GM23338 (cell line): ENCODE results near the gene DCST1. TPM values are rescaled to one million over a fixed set of nuclear protein-coding genes. Genes with fewer than 3 reads are reported as not detected.

Experiments
- CREB1 ChIP-seq: fragments of 250-450 bp; sonication (Bioruptor Pico); IDR thresholded peaks from 2 replicates; pipeline ENCODE4 v1.5.0; 2020; ENCODE audit warnings: low read depth, mild to moderate bottlenecking, moderate library complexity
- CTCF ChIP-seq, 2 experiments: fragments of 200-600 bp in 1 of 2; sonication (generic) in 1 of 2; conservative IDR thresholded peaks; 2 replicates each; pipeline versions ENCODE4 v1.5.1 to v1.6.1; 2016 to 2017; ENCODE audit warnings: antibody characterized with exemption in 2 of 2, low read depth in 2 of 2, mild to moderate bottlenecking in 2 of 2, moderate library complexity in 1 of 2
- ETS1 ChIP-seq: IDR thresholded peaks from 2 replicates; pipeline ENCODE4 v1.6.1; 2016; ENCODE audit warnings: antibody characterized with exemption
- EZH2 ChIP-seq: fragments of 200-600 bp; sonication (generic); IDR thresholded peaks from one replicate; pipeline ENCODE4 v1.8.0; 2017; ENCODE audit warnings: antibody characterized with exemption, mild to moderate bottlenecking, low read depth; ENCODE audit not compliant: unreplicated experiment
- NANOG ChIP-seq: IDR thresholded peaks from 2 replicates; pipeline ENCODE4 v1.6.1; 2016; ENCODE audit warnings: antibody characterized with exemption, borderline replicate concordance
- POLR2AphosphoS5 ChIP-seq: IDR thresholded peaks from 2 replicates; pipeline ENCODE4 v1.6.1; 2016; ENCODE audit warnings: antibody characterized with exemption, low read depth
- ZNF114 ChIP-seq: fragments of 250-450 bp; sonication (Bioruptor Pico); IDR thresholded peaks from 2 replicates; pipeline ENCODE4 v1.5.0; 2020; ENCODE audit warnings: mild to moderate bottlenecking, moderate library complexity
- polyA plus RNA-seq: library from polyadenylated mRNA; unstranded; fragments of >200 nt; fragmentation: Nextera tagmentation; extraction: Ambion mirVana; gene quantifications from 2 replicates; pipeline ENCODE4 v1.2.1, GENCODE V29; 2016
- total RNA-seq: library from RNA; depleted of rRNA; stranded (reverse); fragments of >200 nt; shearing (Covaris generic); gene quantifications from 2 replicates; pipeline ENCODE4 v1.2.3, GENCODE V29; 2014
- TF ChIP-seq, protein P1 (sequence below): fragments of 250-450 bp; sonication (Bioruptor Pico); IDR thresholded peaks from 2 replicates; pipeline ENCODE4 v1.5.0; 2020; ENCODE audit warnings: mild to moderate bottlenecking, moderate library complexity

The DCST1 gene
- total and polyA plus RNA-seq, 2 experiments from 2014 or later = not detected

- TF ChIP-seq, protein P1, sequence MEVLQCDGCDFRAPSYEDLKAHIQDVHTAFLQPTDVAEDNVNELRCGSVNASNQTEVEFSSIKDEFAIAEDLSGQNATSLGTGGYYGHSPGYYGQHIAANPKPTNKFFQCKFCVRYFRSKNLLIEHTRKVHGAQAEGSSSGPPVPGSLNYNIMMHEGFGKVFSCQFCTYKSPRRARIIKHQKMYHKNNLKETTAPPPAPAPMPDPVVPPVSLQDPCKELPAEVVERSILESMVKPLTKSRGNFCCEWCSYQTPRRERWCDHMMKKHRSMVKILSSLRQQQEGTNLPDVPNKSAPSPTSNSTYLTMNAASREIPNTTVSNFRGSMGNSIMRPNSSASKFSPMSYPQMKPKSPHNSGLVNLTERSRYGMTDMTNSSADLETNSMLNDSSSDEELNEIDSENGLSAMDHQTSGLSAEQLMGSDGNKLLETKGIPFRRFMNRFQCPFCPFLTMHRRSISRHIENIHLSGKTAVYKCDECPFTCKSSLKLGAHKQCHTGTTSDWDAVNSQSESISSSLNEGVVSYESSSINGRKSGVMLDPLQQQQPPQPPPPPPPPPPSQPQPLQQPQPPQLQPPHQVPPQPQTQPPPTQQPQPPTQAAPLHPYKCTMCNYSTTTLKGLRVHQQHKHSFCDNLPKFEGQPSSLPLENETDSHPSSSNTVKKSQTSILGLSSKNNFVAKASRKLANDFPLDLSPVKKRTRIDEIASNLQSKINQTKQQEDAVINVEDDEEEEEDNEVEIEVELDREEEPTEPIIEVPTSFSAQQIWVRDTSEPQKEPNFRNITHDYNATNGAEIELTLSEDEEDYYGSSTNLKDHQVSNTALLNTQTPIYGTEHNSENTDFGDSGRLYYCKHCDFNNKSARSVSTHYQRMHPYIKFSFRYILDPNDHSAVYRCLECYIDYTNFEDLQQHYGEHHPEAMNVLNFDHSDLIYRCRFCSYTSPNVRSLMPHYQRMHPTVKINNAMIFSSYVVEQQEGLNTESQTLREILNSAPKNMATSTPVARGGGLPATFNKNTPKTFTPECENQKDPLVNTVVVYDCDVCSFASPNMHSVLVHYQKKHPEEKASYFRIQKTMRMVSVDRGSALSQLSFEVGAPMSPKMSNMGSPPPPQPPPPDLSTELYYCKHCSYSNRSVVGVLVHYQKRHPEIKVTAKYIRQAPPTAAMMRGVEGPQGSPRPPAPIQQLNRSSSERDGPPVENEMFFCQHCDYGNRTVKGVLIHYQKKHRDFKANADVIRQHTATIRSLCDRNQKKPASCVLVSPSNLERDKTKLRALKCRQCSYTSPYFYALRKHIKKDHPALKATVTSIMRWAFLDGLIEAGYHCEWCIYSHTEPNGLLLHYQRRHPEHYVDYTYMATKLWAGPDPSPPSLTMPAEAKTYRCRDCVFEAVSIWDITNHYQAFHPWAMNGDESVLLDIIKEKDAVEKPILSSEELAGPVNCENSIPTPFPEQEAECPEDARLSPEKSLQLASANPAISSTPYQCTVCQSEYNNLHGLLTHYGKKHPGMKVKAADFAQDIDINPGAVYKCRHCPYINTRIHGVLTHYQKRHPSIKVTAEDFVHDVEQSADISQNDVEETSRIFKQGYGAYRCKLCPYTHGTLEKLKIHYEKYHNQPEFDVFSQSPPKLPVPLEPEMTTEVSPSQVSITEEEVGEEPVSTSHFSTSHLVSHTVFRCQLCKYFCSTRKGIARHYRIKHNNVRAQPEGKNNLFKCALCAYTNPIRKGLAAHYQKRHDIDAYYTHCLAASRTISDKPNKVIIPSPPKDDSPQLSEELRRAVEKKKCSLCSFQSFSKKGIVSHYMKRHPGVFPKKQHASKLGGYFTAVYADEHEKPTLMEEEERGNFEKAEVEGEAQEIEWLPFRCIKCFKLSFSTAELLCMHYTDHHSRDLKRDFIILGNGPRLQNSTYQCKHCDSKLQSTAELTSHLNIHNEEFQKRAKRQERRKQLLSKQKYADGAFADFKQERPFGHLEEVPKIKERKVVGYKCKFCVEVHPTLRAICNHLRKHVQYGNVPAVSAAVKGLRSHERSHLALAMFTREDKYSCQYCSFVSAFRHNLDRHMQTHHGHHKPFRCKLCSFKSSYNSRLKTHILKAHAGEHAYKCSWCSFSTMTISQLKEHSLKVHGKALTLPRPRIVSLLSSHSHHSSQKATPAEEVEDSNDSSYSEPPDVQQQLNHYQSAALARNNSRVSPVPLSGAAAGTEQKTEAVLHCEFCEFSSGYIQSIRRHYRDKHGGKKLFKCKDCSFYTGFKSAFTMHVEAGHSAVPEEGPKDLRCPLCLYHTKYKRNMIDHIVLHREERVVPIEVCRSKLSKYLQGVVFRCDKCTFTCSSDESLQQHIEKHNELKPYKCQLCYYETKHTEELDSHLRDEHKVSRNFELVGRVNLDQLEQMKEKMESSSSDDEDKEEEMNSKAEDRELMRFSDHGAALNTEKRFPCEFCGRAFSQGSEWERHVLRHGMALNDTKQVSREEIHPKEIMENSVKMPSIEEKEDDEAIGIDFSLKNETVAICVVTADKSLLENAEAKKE (CRISPR knock-in tag) = no peak
- TF ChIP-seq POLR2AphosphoS5 (no peak), ZNF114 (CRISPR knock-in tag) (no peak), CTCF (conservative IDR thresholded peaks at IDR 0.05; ENCODE audit: low read depth in 2 of 2) (no peak), NANOG (no peak), EZH2 (no peak), CREB1 (CRISPR knock-in tag) (no peak), ETS1 (no peak)
These were observed 41.9 kb downstream of the DCST1 start (continued) for GRCh38 chr1:155075535-155075934.
